Left ventricle myocardium inferior (tissue), 1 donor: ENCODE measurements around the gene CFAP97. TPM values are rescaled to one million over a fixed set of nuclear protein-coding genes. Genes with fewer than 3 reads are reported as not detected.

Experiments
- DNase-seq: peaks from one replicate; pipeline ENCODE4 v3.0.0-alpha.2; 2020
- H3K27ac ChIP-seq: fragments of 200-600 bp; replicated peaks from 2 replicates; pipeline ENCODE4 v1.8.0; 2021
- H3K27me3 ChIP-seq: fragments of 200-600 bp; 2 replicates; pipeline ENCODE4 v1.8.0; 2021; ENCODE audit warnings: low read depth
- H3K36me3 ChIP-seq: fragments of 200-600 bp; 2 replicates; pipeline ENCODE4 v1.8.0; 2021
- H3K4me1 ChIP-seq: fragments of 200-600 bp; 2 replicates; pipeline ENCODE4 v1.8.0; 2021
- H3K4me3 ChIP-seq: fragments of 200-600 bp; 2 replicates; pipeline ENCODE4 v1.8.0; 2021; ENCODE audit warnings: mild to moderate bottlenecking, moderate library complexity
- H3K9me3 ChIP-seq: fragments of 200-600 bp; replicated peaks from 2 replicates; pipeline ENCODE4 v1.8.0; 2021
- CTCF ChIP-seq: fragments of 200-600 bp; IDR thresholded peaks from 2 replicates; pipeline ENCODE4 v1.8.0; 2021; ENCODE audit warnings: antibody characterized with exemption, mild to moderate bottlenecking, borderline replicate concordance
- intact Hi-C: fragments of 100-400 bp; cut with micrococcal nuclease; formaldehyde crosslinking; loops from one replicate; pipeline ENCODE4 v1.11.0; 2022
- total RNA-seq: library from RNA; stranded (reverse); fragmentation: NEBNext Ultra II Directional; extraction: Animal tissue kit (Norgen Biotek cat#: 25700); gene quantifications from one replicate; pipeline ENCODE4 v1.2.1, GENCODE V29; 2021
- donor health status: DM: no; HTN: yes; CAD: no; lungs with severe emphysema.

Gene CFAP97
- total RNA-seq, 1 donor from 2014 or later, result 11.7 TPM

- H3K4me3 ChIP-seq, result no peak overlapping the region
- H3K9me3 ChIP-seq, result no peaks in the 10 kb centered on the region
- intact Hi-C loops, result no loop called here
- H3K27ac ChIP-seq, result no peak overlapping the region
- peaks cover 15% of the 10 kb centered on the region for H3K36me3 ChIP-seq
- no peaks in the 10 kb centered on the region for H3K4me1 ChIP-seq
- TF ChIP-seq CTCF, result peak; percentile 89
- no peaks in the 10 kb centered on the region for H3K27me3 ChIP-seq
- DNase-seq, result peak; percentile 53
Measured at GRCh38 chr4:185183622-185184281, 20.0 kb downstream of the CFAP97 start.

- H3K36me3 ChIP-seq, result peaks cover 1% of the 10 kb centered on the region
- H3K4me1 ChIP-seq, result no peaks in the 10 kb centered on the region
- intact Hi-C loops, result no loop called here
- no peak for TF ChIP-seq CTCF
- DNase-seq, result no peak
- H3K27ac ChIP-seq, result no peak overlapping the region
- H3K4me3 ChIP-seq, result no peak overlapping the region
- no peaks in the 10 kb centered on the region for H3K9me3 ChIP-seq
- no peaks in the 10 kb centered on the region for H3K27me3 ChIP-seq
Measured at GRCh38 chr4:185182239-185182638, 21.6 kb downstream of the CFAP97 start.

GRCh38 chr4:185179488-185179887 lies 24.3 kb downstream of the CFAP97 start:
- TF ChIP-seq CTCF, result no peak
- Histone ChIP-seq H3K27me3 (no peaks in the 10 kb centered on the region), H3K36me3 (peaks cover 6% of the 10 kb centered on the region), H3K4me3 (no peak overlapping the region), H3K27ac (no peak overlapping the region), H3K4me1 (peaks cover 10% of the 10 kb centered on the region), H3K9me3 (no peaks in the 10 kb centered on the region)
- intact Hi-C loops, result no loop called here
- no peak for DNase-seq

GRCh38 chr4:185171373-185172071 lies 32.3 kb downstream of the CFAP97 start:
- Histone ChIP-seq H3K4me1 (peaks cover 25% of the 10 kb centered on the region), H3K27me3 (no peaks in the 10 kb centered on the region), H3K27ac (no peak overlapping the region), H3K4me3 (no peak overlapping the region), H3K9me3 (no peaks in the 10 kb centered on the region), H3K36me3 (peaks cover 42% of the 10 kb centered on the region)
- no peak for DNase-seq
- TF ChIP-seq CTCF, result no peak
- intact Hi-C loops, result no loop called here

- intact Hi-C loops, result no loop called here
- DNase-seq, result no peak
Measured at GRCh38 chr4:185167234-185167633, 36.6 kb downstream of the CFAP97 start.

More at GRCh38 chr4:185167234-185167633, 36.6 kb downstream of the CFAP97 start:
- Histone ChIP-seq H3K27me3 (no peaks in the 10 kb centered on the region), H3K9me3 (no peaks in the 10 kb centered on the region), H3K36me3 (peaks cover 41% of the 10 kb centered on the region), H3K4me3 (no peak overlapping the region), H3K4me1 (peaks cover 14% of the 10 kb centered on the region), H3K27ac (no peak overlapping the region)
- TF ChIP-seq CTCF, result no peak
